Kidney epithelial cell (primary cell): Measurements from ENCODE around the gene CDH13. TPM values are rescaled to one million over a fixed set of nuclear protein-coding genes. Genes with fewer than 3 reads are reported as not detected.

Source experiments
- DNase-seq: peaks from one replicate; pipeline ENCODE4 v3.0.0-alpha.2; 2010; ENCODE audit warnings: low read depth
- H3K27me3 ChIP-seq: 2 replicates; pipeline ENCODE4 v1.6.0; 2011; ENCODE audit warnings: low read length; ENCODE audit not compliant: control insufficient read depth, insufficient read depth
- H3K36me3 ChIP-seq: 2 replicates; pipeline ENCODE4 v1.5.1; 2011; ENCODE audit warnings: low read length; ENCODE audit not compliant: control insufficient read depth, insufficient read depth
- H3K4me3 ChIP-seq: 2 replicates; pipeline ENCODE4 v1.5.1; 2011; ENCODE audit warnings: low read depth, mild to moderate bottlenecking, control low read depth, low read length
- total RNA-seq: library from RNA; depleted of rRNA; stranded (reverse); fragments of >200 nt; gene quantifications from 2 replicates; pipeline ENCODE4 v1.2.3, GENCODE V29; 2015
- TF ChIP-seq, protein P1 (sequence below): IDR thresholded peaks from 2 replicates; pipeline ENCODE4 v1.5.1; 2011; ENCODE audit warnings: mild to moderate bottlenecking, moderate library complexity, low read length, control low read depth, inconsistent platforms; ENCODE audit not compliant: insufficient read depth, poor library complexity, severe bottlenecking

Gene CDH13
- total RNA-seq, 1 donor from 2014 or later = 32.8 TPM

- no peak for DNase-seq
- Histone ChIP-seq H3K4me3 (no peak overlapping the region), H3K36me3 (no peaks in the 10 kb centered on the region), H3K27me3 (no peaks in the 10 kb centered on the region)
- TF ChIP-seq, protein P1, sequence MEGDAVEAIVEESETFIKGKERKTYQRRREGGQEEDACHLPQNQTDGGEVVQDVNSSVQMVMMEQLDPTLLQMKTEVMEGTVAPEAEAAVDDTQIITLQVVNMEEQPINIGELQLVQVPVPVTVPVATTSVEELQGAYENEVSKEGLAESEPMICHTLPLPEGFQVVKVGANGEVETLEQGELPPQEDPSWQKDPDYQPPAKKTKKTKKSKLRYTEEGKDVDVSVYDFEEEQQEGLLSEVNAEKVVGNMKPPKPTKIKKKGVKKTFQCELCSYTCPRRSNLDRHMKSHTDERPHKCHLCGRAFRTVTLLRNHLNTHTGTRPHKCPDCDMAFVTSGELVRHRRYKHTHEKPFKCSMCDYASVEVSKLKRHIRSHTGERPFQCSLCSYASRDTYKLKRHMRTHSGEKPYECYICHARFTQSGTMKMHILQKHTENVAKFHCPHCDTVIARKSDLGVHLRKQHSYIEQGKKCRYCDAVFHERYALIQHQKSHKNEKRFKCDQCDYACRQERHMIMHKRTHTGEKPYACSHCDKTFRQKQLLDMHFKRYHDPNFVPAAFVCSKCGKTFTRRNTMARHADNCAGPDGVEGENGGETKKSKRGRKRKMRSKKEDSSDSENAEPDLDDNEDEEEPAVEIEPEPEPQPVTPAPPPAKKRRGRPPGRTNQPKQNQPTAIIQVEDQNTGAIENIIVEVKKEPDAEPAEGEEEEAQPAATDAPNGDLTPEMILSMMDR = no peak
Observed at GRCh38 chr16:83095941-83096692, 469.3 kb downstream of the CDH13 start.

DNA sequence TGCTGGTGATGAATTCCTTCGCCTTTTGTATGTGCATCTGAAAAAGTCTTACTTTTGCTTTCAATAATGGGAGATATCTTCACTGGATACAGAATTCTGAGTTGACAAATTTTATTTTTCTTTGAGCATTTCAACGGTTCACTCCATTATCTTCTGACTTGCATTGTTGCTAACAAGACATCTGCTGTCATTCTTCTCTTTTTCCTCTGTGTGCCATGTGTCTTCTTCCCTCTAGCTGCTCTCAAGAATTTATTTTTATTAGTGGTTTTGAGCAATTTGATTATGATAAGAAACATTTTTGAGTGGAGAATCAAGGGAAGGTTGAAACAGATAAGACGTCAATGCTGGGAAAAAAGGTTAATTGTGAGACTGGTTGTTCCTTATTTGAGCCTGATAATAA, 471.8 kb downstream of the CDH13 start:
- no peak overlapping the region for H3K4me3 ChIP-seq
- no peaks in the 10 kb centered on the region for H3K27me3 ChIP-seq
- TF ChIP-seq, protein P1 = no peak
- no peaks in the 10 kb centered on the region for H3K36me3 ChIP-seq
- no peak for DNase-seq

DNA sequence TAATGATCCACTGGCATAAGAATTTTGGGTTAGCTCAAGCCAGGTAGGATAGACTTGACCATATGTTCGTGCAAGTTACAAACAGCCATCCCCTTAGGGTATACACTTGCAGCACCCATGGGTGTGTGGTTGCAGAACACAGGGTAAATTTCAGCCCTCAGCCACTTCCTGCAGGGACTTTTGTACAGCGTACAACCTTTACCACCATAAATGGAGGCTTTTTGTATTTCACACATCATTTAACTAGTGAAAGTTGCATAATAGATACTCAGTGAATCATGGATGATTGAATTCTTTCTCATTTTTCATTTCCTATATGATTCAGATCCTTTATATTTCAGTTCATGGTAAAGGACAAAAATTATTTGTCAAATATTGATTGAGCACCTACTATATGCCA, 473.9 kb downstream of the CDH13 start:
- TF ChIP-seq, protein P1 = no peak
- no peak overlapping the region for H3K4me3 ChIP-seq
- DNase-seq = no peak
- no peaks in the 10 kb centered on the region for H3K27me3 ChIP-seq
- H3K36me3 ChIP-seq = no peaks in the 10 kb centered on the region

DNA sequence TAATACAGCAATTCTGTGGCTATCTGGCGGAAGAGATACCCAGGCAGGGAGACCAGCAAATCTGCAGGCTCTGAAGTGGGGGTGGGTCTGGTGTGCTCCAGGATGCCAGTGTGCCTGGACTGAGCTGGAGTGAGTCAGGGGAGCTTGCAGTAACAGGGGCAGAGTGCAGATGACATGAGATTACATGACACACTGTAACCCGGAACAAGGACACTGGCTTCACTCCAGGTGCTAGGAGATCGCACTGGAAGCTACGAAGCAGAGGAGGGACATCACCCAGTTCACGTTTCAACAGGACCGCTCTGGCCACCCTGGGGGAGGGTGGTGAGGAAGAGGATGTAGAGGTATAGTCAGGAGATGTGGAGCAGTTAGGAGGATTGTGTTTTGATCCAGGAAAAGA, 475.6 kb downstream of the CDH13 start:
- no peaks in the 10 kb centered on the region for H3K27me3 ChIP-seq
- TF ChIP-seq, protein P1 = no peak

DNA sequence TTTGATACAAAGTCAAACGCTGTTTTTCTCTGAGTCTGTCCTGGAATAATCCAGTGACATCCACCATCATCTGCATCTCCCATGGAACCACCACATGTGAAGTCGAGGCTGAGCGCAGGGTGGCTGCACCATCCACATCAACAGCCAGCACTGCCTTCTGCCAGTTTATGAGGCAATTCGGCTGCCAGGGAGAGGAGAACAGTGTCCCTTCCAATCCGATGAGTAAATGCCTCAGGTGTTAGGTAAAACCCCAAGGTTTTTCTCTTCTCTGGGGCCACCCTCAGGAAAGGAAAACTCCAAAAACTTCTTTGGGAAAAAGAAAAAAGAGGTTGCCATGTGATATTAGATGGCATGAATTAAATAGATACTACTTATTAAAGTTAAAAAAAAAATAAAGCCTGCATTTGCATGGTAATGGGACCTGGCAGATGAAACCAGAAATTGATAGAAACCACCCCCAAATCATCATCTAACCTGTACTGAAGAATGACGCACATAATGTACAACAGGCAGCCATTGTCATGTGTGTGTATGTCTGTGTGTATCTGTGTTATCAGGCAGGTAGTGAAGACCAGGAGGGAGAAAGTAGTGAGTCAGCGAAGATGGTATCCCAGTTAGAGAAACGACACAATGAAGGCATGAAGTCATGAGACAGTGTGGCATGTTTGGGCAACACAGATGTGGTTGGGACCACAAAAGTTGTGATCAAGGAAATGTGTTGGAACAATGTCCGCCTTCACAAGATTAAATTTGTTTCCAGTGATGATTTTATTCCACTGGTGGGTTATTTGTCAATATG, 478.7 kb downstream of the CDH13 start:
- DNase-seq = no peak

More for the DNA sequence above, 475.6 kb downstream of the CDH13 start:
- no peak for DNase-seq
- H3K4me3 ChIP-seq = no peak overlapping the region
- no peaks in the 10 kb centered on the region for H3K36me3 ChIP-seq

More for the DNA sequence above, 478.7 kb downstream of the CDH13 start:
- Histone ChIP-seq H3K27me3 (no peaks in the 10 kb centered on the region), H3K4me3 (no peak overlapping the region), H3K36me3 (no peaks in the 10 kb centered on the region)
- TF ChIP-seq, protein P1 = no peak
